DOHH2 (cell line): ENCODE data around the gene LATS1.

Source experiments
- H3F3A ChIP-seq: fragments of 200-600 bp; sonication (generic), shearing (Covaris generic); 2 replicates; pipeline ENCODE4 v1.6.0; 2016; ENCODE audit warnings: antibody characterized with exemption, mild to moderate bottlenecking; ENCODE audit not compliant: control insufficient read depth, insufficient read depth
- H3K27ac ChIP-seq: fragments of 200-600 bp; sonication (generic); 2 replicates; pipeline ENCODE4 v1.5.1; 2014; ENCODE audit warnings: low read depth, mild to moderate bottlenecking, low read length, moderate library complexity
- H3K27me3 ChIP-seq: fragments of 200-600 bp; sonication (generic); 2 replicates; pipeline ENCODE4 v1.6.1; 2014; ENCODE audit warnings: mild to moderate bottlenecking, low read length, mixed read lengths; ENCODE audit not compliant: control insufficient read depth
- H3K36me3 ChIP-seq: fragments of 200-600 bp; sonication (generic); 2 replicates; pipeline ENCODE4 v1.6.1; 2014; ENCODE audit warnings: mild to moderate bottlenecking, low read length, moderate library complexity, mixed read lengths; ENCODE audit not compliant: control insufficient read depth
- H3K4me1 ChIP-seq: fragments of 200-600 bp; sonication (generic); 2 replicates; pipeline ENCODE4 v1.6.1; 2014; ENCODE audit warnings: mild to moderate bottlenecking, low read length, mixed read lengths; ENCODE audit not compliant: control insufficient read depth
- H3K4me2 ChIP-seq: fragments of 200-600 bp; sonication (generic); 2 replicates; pipeline ENCODE4 v1.6.0; 2014; ENCODE audit warnings: mild to moderate bottlenecking, low read length, moderate library complexity
- H3K4me3 ChIP-seq: fragments of 200-600 bp; sonication (generic); 2 replicates; pipeline ENCODE4 v1.5.1; 2014; ENCODE audit warnings: mild to moderate bottlenecking, low read length, mixed read lengths
- H3K79me2 ChIP-seq: fragments of 200-600 bp; sonication (generic); 2 replicates; pipeline ENCODE4 v1.6.1; 2014; ENCODE audit warnings: mild to moderate bottlenecking, low read length, mixed read lengths; ENCODE audit not compliant: control insufficient read depth
- H3K9me2 ChIP-seq: fragments of 200-600 bp; sonication (generic); replicated peaks from 2 replicates; pipeline ENCODE4 v1.6.1; 2014; ENCODE audit warnings: mild to moderate bottlenecking, low read length, mixed read lengths; ENCODE audit not compliant: control insufficient read depth
- H3K9me3 ChIP-seq: fragments of 200-600 bp; sonication (generic); 2 replicates; pipeline ENCODE4 v1.6.1; 2014; ENCODE audit warnings: antibody characterized with exemption, low read length, mixed read lengths; ENCODE audit not compliant: control insufficient read depth, insufficient read depth
- H4K20me1 ChIP-seq: fragments of 200-600 bp; sonication (generic); 2 replicates; pipeline ENCODE4 v1.6.0; 2014; ENCODE audit warnings: low read depth, mild to moderate bottlenecking, antibody characterized with exemption, low read length, moderate library complexity; ENCODE audit not compliant: control insufficient read depth, insufficient read depth
- EZH2phosphoT487 ChIP-seq: fragments of 200-600 bp; sonication (generic); IDR thresholded peaks from 2 replicates; pipeline ENCODE4 v1.6.1; 2017; ENCODE audit warnings: borderline replicate concordance, mild to moderate bottlenecking, antibody characterized with exemption, low read length, moderate library complexity, mixed read lengths
- TF ChIP-seq, protein P1 (sequence below): fragments of 200-600 bp; sonication (generic); IDR thresholded peaks from one replicate; pipeline ENCODE4 v1.5.1; 2014; ENCODE audit warnings: antibody characterized with exemption, mild to moderate bottlenecking, low read depth, low read length; ENCODE audit not compliant: poor library complexity, severe bottlenecking

The LATS1 gene

DNA sequence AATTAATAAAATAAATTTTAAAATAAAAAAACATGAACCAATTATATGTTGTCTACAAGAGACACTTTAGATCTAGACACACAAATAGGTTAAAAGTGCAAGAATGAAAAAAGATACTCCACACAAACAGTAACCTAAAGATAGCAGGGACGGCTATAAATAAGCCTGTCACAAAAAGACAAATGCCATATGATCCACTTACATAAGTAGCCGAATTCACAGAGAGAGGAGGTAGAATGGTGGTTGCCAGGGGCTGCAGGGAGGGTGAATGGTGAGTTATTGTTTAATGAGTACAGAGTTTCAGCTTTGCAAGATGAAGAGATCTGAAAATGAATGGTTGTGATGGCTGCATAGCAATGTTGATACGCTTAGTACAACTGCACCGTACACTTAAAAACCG lies 102.1 kb downstream of the LATS1 start:
- Histone ChIP-seq H3K4me3 (no peak overlapping the region), H4K20me1 (no peaks in the 10 kb centered on the region), H3K9me2 (no peaks in the 10 kb centered on the region), H3F3A (no peaks in the 10 kb centered on the region; the same call in 1 of the 2 replicates), H3K9me3 (peaks cover 3% of the 10 kb centered on the region; the same call in 1 of the 2 replicates), H3K79me2 (no peaks in the 10 kb centered on the region), H3K27ac (no peak overlapping the region), H3K4me1 (no peaks in the 10 kb centered on the region), H3K36me3 (peaks cover 7% of the 10 kb centered on the region; the same call in 1 of the 2 replicates), H3K4me2 (no peak overlapping the region), H3K27me3 (no peaks in the 10 kb centered on the region)
- no peak for TF ChIP-seq EZH2phosphoT487
- TF ChIP-seq, protein P1, sequence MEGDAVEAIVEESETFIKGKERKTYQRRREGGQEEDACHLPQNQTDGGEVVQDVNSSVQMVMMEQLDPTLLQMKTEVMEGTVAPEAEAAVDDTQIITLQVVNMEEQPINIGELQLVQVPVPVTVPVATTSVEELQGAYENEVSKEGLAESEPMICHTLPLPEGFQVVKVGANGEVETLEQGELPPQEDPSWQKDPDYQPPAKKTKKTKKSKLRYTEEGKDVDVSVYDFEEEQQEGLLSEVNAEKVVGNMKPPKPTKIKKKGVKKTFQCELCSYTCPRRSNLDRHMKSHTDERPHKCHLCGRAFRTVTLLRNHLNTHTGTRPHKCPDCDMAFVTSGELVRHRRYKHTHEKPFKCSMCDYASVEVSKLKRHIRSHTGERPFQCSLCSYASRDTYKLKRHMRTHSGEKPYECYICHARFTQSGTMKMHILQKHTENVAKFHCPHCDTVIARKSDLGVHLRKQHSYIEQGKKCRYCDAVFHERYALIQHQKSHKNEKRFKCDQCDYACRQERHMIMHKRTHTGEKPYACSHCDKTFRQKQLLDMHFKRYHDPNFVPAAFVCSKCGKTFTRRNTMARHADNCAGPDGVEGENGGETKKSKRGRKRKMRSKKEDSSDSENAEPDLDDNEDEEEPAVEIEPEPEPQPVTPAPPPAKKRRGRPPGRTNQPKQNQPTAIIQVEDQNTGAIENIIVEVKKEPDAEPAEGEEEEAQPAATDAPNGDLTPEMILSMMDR, result no peak

DNA sequence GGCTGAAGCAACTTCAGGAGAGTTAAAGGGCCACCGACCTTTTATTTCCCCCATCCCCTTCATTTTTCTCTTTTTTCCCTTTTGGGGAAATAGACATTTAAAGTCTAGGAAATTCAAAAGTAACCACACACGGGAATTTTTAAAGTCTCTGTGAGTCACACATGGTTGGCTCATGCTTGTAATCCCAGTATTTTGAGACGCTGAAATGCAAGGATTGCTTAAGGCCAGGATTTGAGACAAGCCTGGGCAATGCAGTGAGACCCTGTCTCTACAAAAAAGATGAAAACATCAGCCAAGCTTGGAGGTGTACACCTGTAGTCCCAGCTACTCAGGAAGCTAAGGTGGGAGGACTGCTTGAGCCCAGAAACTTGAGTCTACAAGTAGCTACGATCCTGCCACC lies 103.6 kb downstream of the LATS1 start:
- no peaks in the 10 kb centered on the region for H3K79me2 ChIP-seq
- H3K27me3 ChIP-seq, result no peaks in the 10 kb centered on the region
- H3K4me1 ChIP-seq, result no peaks in the 10 kb centered on the region
- H3K9me3 ChIP-seq, result peaks cover 3% of the 10 kb centered on the region; the same call in 1 of the 2 replicates
- H3K27ac ChIP-seq, result no peak overlapping the region
- H3K4me3 ChIP-seq, result no peak overlapping the region
- H4K20me1 ChIP-seq, result no peaks in the 10 kb centered on the region
- H3K9me2 ChIP-seq, result no peaks in the 10 kb centered on the region
- TF ChIP-seq, protein P1, result no peak
- TF ChIP-seq EZH2phosphoT487, result no peak
- no peaks in the 10 kb centered on the region for H3F3A ChIP-seq
- no peak overlapping the region for H3K4me2 ChIP-seq
- H3K36me3 ChIP-seq, result peaks cover 7% of the 10 kb centered on the region; the same call in 1 of the 2 replicates

DNA sequence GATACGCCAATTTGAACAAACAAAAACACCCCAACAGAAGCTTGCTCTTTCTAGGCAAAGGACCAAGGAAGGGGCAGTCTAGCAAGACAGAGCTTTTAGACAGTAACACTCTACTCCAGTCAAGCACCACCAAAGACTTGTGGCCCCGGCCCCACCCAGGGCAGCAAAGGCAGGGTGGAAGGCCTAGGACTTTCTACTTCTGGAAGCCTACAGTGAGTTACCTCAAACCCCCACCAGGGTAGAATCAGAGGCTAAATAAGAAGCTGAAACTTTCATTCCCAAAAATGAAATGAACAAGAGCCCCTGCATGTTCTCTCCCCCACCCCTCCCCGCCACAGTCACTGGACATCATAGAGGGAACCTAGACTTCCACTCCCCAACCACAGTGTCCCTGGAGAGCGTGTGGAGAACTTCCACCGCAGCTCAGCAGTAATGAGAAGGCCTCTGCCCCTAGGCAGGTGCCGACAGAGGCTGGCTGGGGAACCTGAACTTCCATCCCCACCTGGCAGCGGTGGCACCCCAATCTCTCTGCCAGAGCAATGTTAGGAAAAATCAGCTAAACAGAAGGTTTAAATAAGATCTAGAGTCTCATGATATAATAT lies 109.4 kb downstream of the LATS1 start:
- Histone ChIP-seq H3K4me1 (no peaks in the 10 kb centered on the region), H3K4me2 (no peak overlapping the region), H3F3A (no peaks in the 10 kb centered on the region), H3K27me3 (no peaks in the 10 kb centered on the region), H4K20me1 (no peaks in the 10 kb centered on the region), H3K27ac (no peak overlapping the region), H3K9me3 (peaks cover 3% of the 10 kb centered on the region; the same call in 1 of the 2 replicates), H3K36me3 (0 out of 2 replicates have a peak, but pooled peaks cover 3% of the 10 kb centered on the region), H3K79me2 (no peaks in the 10 kb centered on the region), H3K9me2 (no peaks in the 10 kb centered on the region), H3K4me3 (no peak overlapping the region)
- TF ChIP-seq, protein P1, result no peak
- no peak for TF ChIP-seq EZH2phosphoT487
